ENCODE results near the gene KCNMB2. TPM values are rescaled to one million over a fixed set of nuclear protein-coding genes. Genes with fewer than 3 reads are reported as not detected.
A peak's percentile ranks its signal among the peaks of the same experiment; 100 is the strongest.
"Not testable (repeated sequence)": the region's sequence is repeated elsewhere in the genome, so short reads cannot be mapped to it uniquely, and the experiment has no call there.

Gene KCNMB2
- polyA plus RNA-seq, 1 donor = 13.1 TPM

DNA sequence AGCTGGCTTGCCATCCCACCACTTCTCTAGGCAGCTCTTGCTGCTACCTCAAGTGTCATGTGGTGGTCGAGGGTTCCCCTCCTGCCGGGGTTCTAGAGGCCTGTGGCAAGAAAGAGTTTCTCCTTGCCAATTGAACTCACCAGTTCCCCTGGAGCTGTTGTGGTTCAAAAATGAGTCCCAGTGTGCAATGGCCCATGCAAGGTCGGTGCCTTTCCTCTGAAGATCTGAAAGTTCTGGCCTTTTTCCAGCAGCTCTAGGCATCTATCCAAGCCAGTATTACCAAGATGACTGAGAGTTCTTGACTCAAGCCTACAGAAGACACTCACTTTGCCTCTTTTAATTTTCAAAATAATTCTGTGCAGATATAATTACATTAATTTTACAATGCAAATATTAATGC is 163.6 kb downstream of the KCNMB2 start:
- DNase-seq (ENCODE audit: low read depth) = no peak

GRCh38 chr3:178703268-178703975 is 167.2 kb downstream of the KCNMB2 start:
- DNase-seq (ENCODE audit: low read depth) = no peak

GRCh38 chr3:178705925-178706324 is 169.7 kb downstream of the KCNMB2 start:
- no peak for DNase-seq (ENCODE audit: low read depth)

DNA sequence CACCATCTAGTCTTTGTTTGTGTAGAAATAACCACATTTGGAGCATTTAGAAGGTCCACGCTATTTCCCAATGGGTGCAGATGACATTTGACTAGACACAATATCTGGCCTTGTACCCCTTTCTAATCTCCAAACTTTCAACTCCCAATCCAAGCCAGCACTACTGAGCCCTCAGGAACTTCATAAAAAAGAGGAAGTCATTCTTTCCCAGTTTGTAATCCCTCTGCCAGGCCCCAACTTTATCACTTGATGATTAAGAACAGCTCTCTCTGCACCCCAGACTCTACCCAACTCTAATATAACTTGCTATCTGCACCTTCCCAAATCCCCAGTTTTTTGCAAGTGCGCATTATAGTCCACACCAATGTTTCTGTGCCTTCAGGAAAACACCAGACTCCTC is 170.2 kb downstream of the KCNMB2 start:
- DNase-seq (ENCODE audit: low read depth) = no peak

GRCh38 chr3:178707311-178708031 is 171.2 kb downstream of the KCNMB2 start:
- no peak for DNase-seq (ENCODE audit: low read depth)

- DNase-seq (ENCODE audit: low read depth) = peak; percentile 86
These were observed 172.8 kb downstream of the KCNMB2 start for GRCh38 chr3:178709051-178709450.

DNA sequence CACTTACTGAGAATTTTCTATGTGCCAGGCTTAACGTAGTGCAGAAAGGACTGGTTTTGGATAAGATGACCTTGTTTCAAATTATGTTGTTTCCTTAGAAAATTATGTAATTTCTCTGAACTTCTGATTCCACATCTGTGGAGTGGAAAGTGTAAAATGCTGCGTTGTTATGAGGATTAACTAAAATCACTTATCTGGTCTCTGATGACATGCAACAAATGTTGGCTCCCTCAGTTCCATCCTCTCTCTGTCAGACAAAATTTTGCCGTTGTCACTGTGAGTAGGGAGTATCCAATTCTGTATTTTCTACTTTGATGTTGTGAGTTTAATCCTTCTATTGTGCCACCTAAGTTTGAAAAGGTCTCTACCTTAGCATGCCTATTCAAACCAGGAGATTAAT is 175.5 kb downstream of the KCNMB2 start:
- no peak for DNase-seq (ENCODE audit: low read depth)

- no peak for DNase-seq (ENCODE audit: low read depth)
These were observed 176.0 kb downstream of the KCNMB2 start for GRCh38 chr3:178712247-178712646.

- DNase-seq (ENCODE audit: low read depth) = peak; percentile 60
These were observed 178.9 kb downstream of the KCNMB2 start for GRCh38 chr3:178714925-178715832.

GRCh38 chr3:178718995-178719635 is 182.9 kb downstream of the KCNMB2 start:
- no peak for DNase-seq (ENCODE audit: low read depth)

DNA sequence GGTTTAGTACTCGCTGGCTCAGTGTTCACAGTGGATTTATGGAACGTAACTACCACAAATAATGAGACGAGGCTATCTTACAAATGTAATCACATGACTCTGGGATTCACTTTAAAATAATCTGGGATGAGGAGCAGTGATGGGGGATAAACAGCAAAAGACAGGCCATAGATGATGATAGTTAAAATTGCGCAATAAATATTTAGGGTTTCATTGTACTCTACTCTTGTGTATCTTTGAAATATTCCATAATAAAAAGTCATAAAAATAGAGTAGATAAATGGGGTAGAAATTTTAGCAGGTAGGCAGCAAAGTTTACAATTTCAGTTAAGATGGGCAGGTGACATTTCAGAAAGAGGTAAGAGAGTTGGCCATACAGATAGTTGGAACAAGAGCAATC is 196.6 kb downstream of the KCNMB2 start:
- no peak for DNase-seq (ENCODE audit: low read depth)

DNA sequence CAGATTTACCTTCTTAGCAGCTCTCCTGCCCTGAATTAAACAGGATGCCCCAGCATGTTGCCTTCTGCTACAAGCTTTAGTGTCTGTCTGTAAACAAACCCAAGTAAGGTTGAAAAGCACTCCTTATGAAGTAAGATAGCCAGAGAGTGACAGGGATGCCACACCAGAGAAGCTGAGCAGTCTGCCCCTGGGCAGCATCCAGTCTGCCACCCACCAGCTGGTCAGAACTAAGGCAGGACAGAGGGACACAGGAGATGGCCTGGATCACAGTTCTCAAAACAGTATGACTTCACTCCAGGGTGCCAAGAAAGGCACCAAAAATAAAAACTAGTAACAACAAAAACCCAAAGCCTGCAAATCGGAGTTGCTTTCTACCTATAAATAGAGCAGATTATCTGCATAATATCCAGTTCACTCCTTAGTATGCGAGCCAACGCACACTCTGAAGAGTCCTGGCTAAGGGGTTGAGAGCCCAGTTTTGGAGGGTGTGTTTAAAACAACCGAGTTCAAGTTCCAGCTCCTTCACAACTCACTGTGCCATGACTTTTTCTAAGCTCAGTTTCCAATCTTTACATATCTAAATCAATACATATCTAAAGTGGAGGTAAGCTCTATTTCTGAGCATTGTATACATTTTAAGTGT is 198.9 kb downstream of the KCNMB2 start:
- DNase-seq (ENCODE audit: low read depth) = no peak

DNA sequence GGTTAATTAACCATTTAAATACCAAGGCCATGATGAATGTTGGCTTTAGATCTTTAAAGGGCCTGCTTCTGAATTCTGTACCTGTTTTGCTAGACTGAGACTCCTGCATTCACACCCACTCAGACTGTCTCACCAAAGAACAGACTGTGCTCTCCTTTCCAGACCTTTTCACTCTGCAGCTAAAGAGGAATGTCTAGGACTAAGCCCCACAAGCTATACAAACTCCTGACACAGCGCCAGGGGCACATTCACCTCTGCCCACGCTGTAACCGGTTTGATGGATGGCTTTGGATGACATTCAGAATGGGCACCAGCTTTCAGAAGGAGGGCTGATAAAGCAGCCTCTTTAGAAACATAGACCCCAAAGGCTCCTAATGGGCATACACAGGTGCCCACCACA is 200.1 kb downstream of the KCNMB2 start:
- DNase-seq (ENCODE audit: low read depth) = no peak

DNA sequence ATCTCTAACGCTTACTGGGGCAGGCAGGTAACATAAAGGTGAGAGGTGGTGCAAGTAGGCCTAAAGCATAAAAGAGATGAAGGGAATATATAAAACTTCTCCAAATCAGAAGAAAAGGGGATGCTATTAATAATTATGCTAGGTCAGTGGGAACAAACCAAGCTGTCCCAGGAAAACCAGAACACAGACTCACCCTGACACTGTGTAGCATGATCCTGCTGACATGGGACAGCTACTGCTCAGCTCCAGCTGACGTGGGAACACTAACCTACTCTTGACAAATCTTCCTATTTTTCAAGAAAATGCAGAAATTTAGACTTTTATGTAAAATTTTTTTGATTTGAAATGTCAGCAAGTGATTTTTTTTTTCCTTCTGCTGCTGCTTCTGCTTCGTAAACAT is 203.5 kb downstream of the KCNMB2 start:
- no peak for DNase-seq (ENCODE audit: low read depth)

GRCh38 chr3:178741020-178741419 is 204.8 kb downstream of the KCNMB2 start:
- no peak for DNase-seq (ENCODE audit: low read depth)

DNA sequence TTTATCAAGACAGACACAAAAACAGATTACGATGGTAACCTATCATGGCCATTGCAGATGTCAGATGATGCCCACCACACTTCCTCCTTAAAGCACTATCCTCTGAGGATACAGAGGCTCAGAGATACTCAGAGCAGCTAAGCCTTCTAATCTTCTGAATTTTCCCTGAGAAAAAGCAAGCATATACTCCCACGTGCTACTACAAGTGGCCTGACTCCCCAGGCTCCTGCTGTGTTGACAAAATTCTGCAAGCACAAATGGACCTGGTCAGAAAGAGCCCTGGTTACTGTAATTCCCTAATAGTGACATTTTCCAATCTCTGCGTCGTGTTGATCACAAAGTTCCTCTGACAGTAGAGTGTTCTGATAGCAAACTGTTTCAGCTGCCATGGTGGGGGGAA is 207.1 kb downstream of the KCNMB2 start:
- no peak for DNase-seq (ENCODE audit: low read depth)

DNA sequence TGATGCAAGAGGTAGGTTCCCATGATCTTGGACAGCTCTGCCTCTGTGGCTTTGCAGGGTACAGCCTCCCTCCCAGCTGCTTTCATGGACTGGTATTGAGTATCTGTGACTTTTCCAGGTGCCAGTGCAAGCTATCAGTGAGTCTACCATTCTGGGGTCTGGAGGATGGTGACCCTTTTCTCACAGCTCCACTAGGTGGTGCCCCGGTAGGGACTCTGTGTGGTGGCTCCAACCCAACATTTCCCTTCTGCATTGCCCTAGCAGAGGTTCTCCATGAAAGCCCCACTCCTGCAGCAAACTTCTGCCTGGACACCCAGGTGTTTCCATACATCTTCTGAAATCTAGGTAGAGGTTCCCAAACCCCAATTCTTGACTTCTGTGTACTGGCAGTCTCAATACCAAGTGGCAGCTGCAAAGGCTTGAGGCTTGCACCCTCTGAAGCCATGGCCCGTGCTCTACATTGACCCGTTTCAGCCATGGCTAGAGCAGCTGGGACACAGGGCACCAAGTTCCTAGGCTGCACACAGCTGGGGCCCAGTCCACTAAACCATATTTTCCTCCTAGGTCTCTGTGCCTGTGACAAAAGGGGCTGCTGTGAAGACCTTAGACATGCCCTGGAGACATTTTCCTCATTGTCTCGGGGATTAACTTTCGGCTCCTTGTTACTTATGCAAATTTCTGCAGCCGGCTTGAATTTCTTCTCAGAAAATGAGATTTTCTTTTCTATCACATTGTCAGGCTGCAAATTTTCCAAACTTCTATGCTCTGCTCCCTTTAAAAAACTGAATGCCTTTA is 209.8 kb downstream of the KCNMB2 start:
- not testable (repeated sequence) for DNase-seq (ENCODE audit: low read depth)

DNA sequence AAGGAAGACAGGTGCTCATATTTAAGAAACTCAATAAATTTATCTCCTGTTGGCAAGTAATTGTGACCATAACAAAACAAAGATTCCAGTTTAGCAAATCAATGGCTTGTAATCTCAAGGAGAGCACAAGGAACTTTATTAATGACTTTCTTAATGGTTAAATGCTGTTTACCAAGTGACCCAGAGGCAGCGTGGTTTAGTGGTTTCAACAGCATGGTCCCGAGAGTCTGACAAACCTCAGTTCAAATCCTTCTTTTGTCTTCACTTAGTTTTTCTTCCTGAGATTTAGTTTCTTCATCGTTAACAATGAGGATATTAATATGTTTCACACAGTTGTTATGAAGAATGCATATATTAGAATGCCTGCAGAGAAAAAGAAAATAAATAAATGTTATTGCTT is 212.6 kb downstream of the KCNMB2 start:
- DNase-seq (ENCODE audit: low read depth) = no peak

DNA sequence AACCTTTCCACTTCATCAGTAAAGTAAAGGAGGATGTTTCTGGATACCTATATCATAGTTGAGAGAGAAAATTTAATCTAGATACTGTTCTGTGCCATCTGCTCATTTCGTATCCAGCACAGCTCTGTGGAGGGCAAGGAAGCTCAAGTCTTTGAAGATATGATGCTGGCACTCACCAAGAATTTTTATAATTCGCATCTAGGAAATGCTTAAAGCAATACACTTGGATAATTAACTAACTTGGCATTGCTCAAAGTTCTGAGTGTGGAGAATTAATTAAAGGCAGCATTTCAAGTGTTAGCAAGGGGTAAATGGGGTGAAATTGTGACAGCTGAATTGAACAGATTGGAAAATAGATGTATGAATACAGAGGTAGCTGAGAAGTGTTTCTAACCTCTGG is 213.2 kb downstream of the KCNMB2 start:
- no peak for DNase-seq (ENCODE audit: low read depth)

- DNase-seq (ENCODE audit: low read depth) = no peak
These were observed 214.5 kb downstream of the KCNMB2 start for GRCh38 chr3:178750639-178751300.
